ENCODE measurements around the gene NAALADL2. TPM values are rescaled to one million over a fixed set of nuclear protein-coding genes. Genes with fewer than 3 reads are reported as not detected.
A peak's percentile ranks its signal among the peaks of the same experiment; 100 is the strongest.
"Not testable (repeated sequence)": the region's sequence is repeated elsewhere in the genome, so short reads cannot be mapped to it uniquely, and the experiment has no call there.

Gene NAALADL2
- total RNA-seq, 1 donor from 2014 or later = 4.2 TPM

DNA sequence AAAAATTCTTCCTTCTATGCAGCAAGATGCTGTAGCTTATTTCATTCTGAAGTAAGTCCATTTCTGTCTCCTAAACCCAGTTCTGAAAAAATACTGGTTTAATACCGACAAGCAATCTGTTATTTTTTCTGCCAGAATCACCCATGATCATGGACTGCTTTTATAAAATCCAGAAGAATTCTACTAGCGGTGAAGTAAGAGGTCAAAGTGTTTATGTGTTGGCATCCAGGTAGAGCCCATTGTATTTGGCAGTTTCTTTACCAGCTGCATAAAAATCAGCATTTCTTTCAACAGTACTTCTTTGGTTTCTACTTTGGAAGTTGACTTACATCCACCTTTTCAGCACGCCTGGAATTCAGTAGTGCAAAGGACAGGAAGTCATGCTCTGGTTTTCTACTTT lies 484.8 kb downstream of the NAALADL2 start:
- peak; percentile 70 for ATAC-seq
- DNase-seq (ENCODE audit: low spot score) = no peak

- DNase-seq (ENCODE audit: low spot score) (no peak), ATAC-seq (peak; percentile 72)
Measured at GRCh38 chr3:175346573-175347356, 487.6 kb downstream of the NAALADL2 start.

GRCh38 chr3:175349168-175349567 lies 490.0 kb downstream of the NAALADL2 start:
- DNase-seq (ENCODE audit: low spot score) (no peak), ATAC-seq (no peak)

DNA sequence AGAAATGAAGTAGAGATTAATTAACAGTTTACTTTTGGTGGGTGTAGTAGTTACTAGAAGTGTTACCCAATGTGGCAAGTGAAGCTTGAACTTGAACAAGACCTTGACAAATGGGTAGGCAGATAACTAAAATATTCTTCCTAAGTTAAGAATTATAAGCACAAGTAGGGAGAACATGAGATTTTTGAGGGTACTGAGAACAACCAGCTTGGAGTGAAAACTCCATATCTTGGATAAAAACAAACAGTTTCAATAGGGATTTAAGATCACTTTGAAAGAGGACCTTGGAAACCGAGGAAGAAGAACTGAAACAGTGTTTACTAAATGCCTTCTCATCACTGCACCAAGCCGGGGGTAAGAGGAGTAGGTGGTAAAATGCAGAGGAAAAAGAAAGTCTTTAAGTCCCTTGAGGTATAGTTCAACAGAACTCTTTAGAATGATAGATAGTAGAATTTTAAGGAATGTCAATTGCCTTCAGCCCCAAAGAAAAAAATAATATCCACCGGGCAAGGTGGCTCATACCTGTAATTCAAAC lies 496.7 kb downstream of the NAALADL2 start:
- DNase-seq (ENCODE audit: low spot score) (no peak), ATAC-seq (no peak)

GRCh38 chr3:175356899-175357324 lies 497.8 kb downstream of the NAALADL2 start:
- ATAC-seq = peak; percentile 80
- no peak for DNase-seq (ENCODE audit: low spot score)

DNA sequence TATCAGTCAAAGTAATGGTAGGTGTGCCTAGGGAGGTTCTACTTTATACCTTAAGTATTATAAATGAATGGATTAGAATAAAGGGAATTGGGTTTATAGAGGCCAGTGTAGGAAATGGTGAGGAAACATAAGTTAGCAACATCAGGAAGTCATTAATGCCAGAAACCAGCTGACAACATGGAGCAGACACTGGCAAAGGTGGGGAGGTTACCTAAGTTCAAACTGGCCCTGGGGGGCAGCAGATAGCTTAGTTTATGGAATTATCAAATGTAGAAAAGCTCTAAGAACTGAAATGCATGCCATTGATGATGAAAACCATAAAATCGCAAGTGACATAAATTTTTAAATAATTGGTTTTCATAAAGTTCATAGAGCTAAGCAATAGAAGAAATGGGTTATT lies 498.6 kb downstream of the NAALADL2 start:
- DNase-seq (ENCODE audit: low spot score) (no peak), ATAC-seq (no peak)

GRCh38 chr3:175358935-175359334 lies 499.8 kb downstream of the NAALADL2 start:
- ATAC-seq (no peak), DNase-seq (ENCODE audit: low spot score) (no peak)

DNA sequence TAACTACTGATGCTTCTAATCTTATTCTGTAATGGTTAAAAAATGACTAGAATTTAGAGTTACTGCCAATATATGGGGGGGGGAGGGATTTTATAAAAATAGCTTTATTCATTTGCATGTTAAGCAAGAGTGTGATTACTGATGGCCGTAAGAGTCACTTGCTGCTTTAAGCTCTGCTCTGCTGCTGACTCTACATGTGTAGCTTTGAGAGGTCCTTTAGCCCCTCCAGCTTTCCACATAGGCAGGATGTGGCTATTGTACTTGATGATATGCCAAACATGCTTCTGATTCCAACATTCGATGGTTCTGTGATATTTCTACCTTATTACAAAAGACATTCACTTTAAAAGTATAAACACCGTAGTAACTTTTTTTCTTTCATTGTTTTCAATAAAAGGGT lies 511.3 kb downstream of the NAALADL2 start:
- DNase-seq (ENCODE audit: low spot score); ATAC-seq: not testable (repeated sequence)

GRCh38 chr3:175371187-175371586 lies 512.1 kb downstream of the NAALADL2 start:
- ATAC-seq; DNase-seq (ENCODE audit: low spot score): not testable (repeated sequence)

- ATAC-seq = no peak
- no peak for DNase-seq (ENCODE audit: low spot score)
Measured at GRCh38 chr3:175374705-175375104, 515.6 kb downstream of the NAALADL2 start.

- no peak for ATAC-seq
Measured at GRCh38 chr3:175378348-175378747, 519.2 kb downstream of the NAALADL2 start.

DNA sequence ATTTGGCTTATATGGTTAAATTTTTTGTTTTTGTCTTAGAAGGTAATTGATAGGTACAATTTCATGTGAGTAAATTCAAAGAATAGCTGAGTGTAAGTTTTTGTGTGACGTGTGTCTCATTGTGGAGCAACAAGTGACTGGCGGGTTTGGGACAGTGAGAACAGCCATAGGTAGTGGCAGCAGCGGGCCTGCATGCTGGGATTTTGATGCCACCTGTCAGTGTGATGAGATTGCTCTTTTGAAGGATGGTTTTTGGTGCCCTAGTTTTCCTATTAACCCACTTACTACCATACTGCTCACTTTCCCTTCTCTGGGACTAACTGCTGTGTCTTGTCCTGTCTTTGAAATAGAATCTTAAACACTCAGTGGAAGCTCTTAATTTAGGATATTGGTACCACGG lies 522.6 kb downstream of the NAALADL2 start:
- no peak for DNase-seq (ENCODE audit: low spot score)

More at GRCh38 chr3:175378348-175378747, 519.2 kb downstream of the NAALADL2 start:
- DNase-seq (ENCODE audit: low spot score) = no peak

GRCh38 chr3:175383371-175383770 lies 524.2 kb downstream of the NAALADL2 start:
- DNase-seq (ENCODE audit: low spot score) (no peak), ATAC-seq (no peak)

More for the DNA sequence above, 522.6 kb downstream of the NAALADL2 start:
- no peak for ATAC-seq

DNA sequence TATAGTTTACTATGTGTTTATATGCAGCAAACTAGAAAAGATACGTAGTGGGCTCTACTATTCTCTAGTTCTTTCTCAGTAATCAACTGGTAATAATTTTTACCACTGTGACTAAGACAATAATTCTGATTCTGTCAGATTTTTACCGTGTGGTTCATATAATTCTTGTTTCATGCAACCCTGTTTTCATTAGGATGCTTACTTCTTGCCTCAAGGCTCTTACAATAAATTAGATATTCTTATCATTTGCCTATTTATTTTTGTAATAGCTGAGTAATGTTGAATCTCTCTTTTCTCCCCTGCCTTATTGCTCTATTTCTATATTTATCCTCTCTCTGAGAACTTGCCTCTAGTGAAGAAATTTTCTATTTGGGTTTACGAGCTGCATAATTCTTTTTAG lies 524.7 kb downstream of the NAALADL2 start:
- DNase-seq (ENCODE audit: low spot score) = no peak
- ATAC-seq = no peak

DNA sequence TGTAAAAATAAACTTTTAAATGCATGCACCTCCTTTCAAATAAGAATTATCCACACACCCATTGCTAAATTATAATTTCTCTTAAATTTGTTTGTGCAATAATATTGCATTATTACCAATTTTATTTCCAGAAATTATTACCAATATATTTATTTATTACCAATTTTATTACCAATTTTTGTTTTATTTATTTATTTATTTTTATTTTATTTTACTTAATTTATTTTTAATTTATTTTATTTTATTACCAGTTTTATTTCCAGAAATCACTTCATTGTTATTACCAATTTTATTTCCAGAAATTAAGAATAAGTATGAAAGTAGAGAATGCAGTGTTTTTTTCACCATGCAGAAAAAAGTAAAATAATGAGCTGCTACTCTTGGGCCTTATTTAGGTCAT lies 525.4 kb downstream of the NAALADL2 start:
- no peak for DNase-seq (ENCODE audit: low spot score)
- no peak for ATAC-seq

GRCh38 chr3:175386630-175387029 lies 527.5 kb downstream of the NAALADL2 start:
- ATAC-seq = no peak
- DNase-seq (ENCODE audit: low spot score) = no peak

DNA sequence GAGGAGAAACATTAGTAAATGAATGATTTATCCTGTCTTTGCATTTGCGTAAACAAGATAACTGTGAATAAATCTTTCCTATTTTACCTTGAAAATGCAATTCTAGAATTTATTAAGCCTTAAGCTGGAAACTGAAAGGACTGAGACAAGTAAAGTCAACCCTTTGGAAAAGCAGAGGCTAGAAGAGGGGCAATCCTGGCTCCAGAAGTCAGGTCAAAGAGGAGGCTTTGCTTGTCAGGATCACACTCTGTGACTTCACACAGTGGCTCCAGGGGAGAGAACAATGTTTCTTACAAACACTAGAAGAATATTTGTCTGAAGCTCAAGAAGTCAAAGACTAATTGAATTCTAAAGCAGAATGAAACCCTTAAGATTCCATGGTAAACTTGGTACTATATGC lies 530.4 kb downstream of the NAALADL2 start:
- no peak for ATAC-seq
- no peak for DNase-seq (ENCODE audit: low spot score)

- ATAC-seq (no peak), DNase-seq (ENCODE audit: low spot score) (no peak)
Measured at GRCh38 chr3:175391601-175392000, 532.5 kb downstream of the NAALADL2 start.

GRCh38 chr3:175392653-175393052 lies 533.5 kb downstream of the NAALADL2 start:
- ATAC-seq = no peak

DNA sequence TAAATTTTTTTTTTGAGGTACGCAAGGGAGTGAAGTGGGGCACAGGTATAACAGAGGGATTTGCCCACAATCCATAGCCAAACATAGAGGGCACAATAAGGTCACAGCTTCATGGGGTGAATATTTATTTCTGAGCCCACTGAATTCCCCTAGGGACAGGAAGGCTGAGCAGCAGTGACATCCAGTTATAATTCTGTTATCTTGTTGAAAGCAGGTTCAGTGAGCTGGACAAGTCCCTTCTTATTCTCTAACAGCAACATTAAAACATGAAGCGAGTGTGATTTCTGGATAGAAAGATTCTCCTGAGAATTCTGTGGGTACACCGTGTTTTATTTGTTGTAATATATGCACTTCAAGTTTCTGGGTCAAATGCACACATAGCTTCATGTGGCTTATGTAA lies 538.2 kb downstream of the NAALADL2 start:
- DNase-seq (ENCODE audit: low spot score) (no peak), ATAC-seq (no peak)

More at GRCh38 chr3:175392653-175393052, 533.5 kb downstream of the NAALADL2 start:
- no peak for DNase-seq (ENCODE audit: low spot score)

DNA sequence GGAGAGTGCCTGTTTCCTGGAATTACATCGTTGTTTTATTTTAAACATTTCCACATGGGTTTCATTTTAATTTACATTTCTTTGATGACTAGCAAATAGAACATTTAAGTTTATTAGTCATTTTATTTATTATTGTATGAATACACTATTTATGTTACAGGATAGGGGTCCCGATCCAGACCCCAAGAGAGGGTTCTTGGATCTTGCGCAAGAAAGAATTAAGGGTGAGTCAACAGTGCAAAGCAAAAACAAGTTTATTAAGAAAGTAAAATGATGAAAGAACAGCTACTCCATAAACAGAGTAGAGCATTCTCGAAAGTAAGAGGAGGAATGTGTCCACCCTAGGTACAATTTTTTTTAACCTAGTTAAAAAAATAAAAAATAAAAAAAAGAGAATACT lies 539.5 kb downstream of the NAALADL2 start:
- DNase-seq (ENCODE audit: low spot score) = no peak
- no peak for ATAC-seq

DNA sequence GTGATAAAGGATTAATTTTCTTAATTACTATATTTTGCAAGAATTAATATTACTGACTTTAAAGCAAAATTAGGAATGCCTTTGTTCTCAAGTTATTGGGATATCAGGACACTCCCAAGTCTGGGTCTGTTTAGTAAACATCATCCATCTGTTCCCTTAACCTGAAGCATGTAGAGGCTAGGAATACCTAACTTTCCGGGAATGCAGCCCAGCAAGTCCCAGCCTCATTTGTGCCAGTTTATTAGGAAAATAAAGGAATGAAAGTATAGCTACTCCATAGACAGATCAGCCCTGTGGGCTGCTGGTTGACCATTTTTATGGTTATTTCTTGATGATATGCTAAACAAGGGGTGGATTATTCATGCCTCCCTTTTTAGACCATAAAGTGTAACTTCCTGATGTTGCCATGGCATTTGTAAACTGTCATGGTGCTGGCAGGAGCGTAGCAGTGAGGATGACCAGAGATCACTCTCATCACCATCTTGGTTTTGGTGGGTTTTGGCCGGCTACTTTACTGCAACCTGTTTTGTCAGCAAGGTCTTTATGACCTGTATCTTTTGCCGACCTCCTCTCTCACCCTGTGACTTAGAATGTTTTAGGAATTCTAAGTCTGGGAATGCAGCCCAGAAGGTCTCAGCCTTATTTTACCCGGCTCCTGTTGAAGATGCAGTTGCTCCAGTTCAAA lies 540.2 kb downstream of the NAALADL2 start:
- no peak for DNase-seq (ENCODE audit: low spot score)
- ATAC-seq = no peak

Data from left lobe of liver (tissue), 2 donors.